HFFc6 (cell line): ENCODE data around the gene BLVRB. TPM values are rescaled to one million over a fixed set of nuclear protein-coding genes. Genes with fewer than 3 reads are reported as not detected.

ENCODE experiments used
- DNase-seq: peaks from one replicate; pipeline ENCODE4 v3.0.0-alpha.2; 2018
- H3K27ac Mint-ChIP-seq: 2 replicates; pipeline ENCODE4 v1.8.0; 2020; ENCODE audit warnings: mild to moderate bottlenecking, mixed read lengths
- H3K27me3 Mint-ChIP-seq: 2 replicates; pipeline ENCODE4 v1.8.0; 2021; ENCODE audit warnings: mild to moderate bottlenecking, moderate library complexity, mixed read lengths; ENCODE audit not compliant: insufficient read depth
- H3K36me3 Mint-ChIP-seq: 2 replicates; pipeline ENCODE4 v1.8.0; 2021; ENCODE audit warnings: low read depth, mixed read lengths
- H3K4me1 Mint-ChIP-seq: 2 replicates; pipeline ENCODE4 v1.8.0; 2020; ENCODE audit warnings: low read depth, mixed read lengths
- H3K4me3 Mint-ChIP-seq: 2 replicates; pipeline ENCODE4 v1.8.0; 2020; ENCODE audit warnings: mild to moderate bottlenecking, moderate library complexity, mixed read lengths
- H3K9me3 Mint-ChIP-seq: 2 replicates; pipeline ENCODE4 v1.8.0; 2020; ENCODE audit warnings: mild to moderate bottlenecking, mixed read lengths
- CTCF ChIP-seq: fragments of 200-600 bp; sonication (generic); IDR thresholded peaks from 2 replicates; pipeline ENCODE4 v1.5.0; 2021; ENCODE audit warnings: antibody characterized with exemption, mild to moderate bottlenecking
- total RNA-seq, 6 experiments: library from RNA; stranded (reverse); fragmentation: NEBNext Ultra II Directional; extraction: Animal tissue kit (Norgen Biotek cat#: 25700); gene quantifications; 2 replicates in 1 of 6; 3 replicates in 5 of 6; pipeline ENCODE4 v1.2.3, GENCODE V29; 2021

Gene BLVRB
- total RNA-seq, 6 experiments from 2014 or later = 35.3 to 55.7 (median 52.5) TPM

- Mint-ChIP-seq H3K9me3 (no peaks in the 10 kb centered on the region), H3K27ac (no peak overlapping the region), H3K4me1 (no peaks in the 10 kb centered on the region), H3K27me3 (no peaks in the 10 kb centered on the region), H3K36me3 (0 out of 2 replicates have a peak, but pooled peaks cover 7% of the 10 kb centered on the region), H3K4me3 (no peak overlapping the region)
- TF ChIP-seq CTCF = no peak
- DNase-seq = no peak
Measured at GRCh38 chr19:40452016-40452415, 13.5 kb downstream of the BLVRB start.

GRCh38 chr19:40450664-40451063 is 14.9 kb downstream of the BLVRB start:
- Mint-ChIP-seq H3K27me3 (no peaks in the 10 kb centered on the region), H3K27ac (no peak overlapping the region), H3K36me3 (0 out of 2 replicates have a peak, but pooled peaks cover 7% of the 10 kb centered on the region), H3K4me3 (no peak overlapping the region), H3K4me1 (peaks cover 5% of the 10 kb centered on the region), H3K9me3 (no peaks in the 10 kb centered on the region)
- no peak for DNase-seq
- TF ChIP-seq CTCF = no peak

GRCh38 chr19:40449506-40449905 is 16.0 kb downstream of the BLVRB start:
- no peaks in the 10 kb centered on the region for H3K9me3 Mint-ChIP-seq
- no peak overlapping the region for H3K4me3 Mint-ChIP-seq
- no peaks in the 10 kb centered on the region for H3K27me3 Mint-ChIP-seq
- DNase-seq = no peak
- H3K27ac Mint-ChIP-seq = no peak overlapping the region
- no peak for TF ChIP-seq CTCF
- H3K36me3 Mint-ChIP-seq = 0 out of 2 replicates have a peak, but pooled peaks cover 7% of the 10 kb centered on the region
- H3K4me1 Mint-ChIP-seq = peaks cover 14% of the 10 kb centered on the region

- Mint-ChIP-seq H3K4me3 (no peak overlapping the region), H3K27me3 (no peaks in the 10 kb centered on the region), H3K27ac (peak overlapping the region; percentile 65; the same call in 1 of the 2 replicates), H3K9me3 (no peaks in the 10 kb centered on the region), H3K4me1 (peaks cover 30% of the 10 kb centered on the region), H3K36me3 (peaks cover 23% of the 10 kb centered on the region)
- no peak for DNase-seq
- no peak for TF ChIP-seq CTCF
Measured at GRCh38 chr19:40446263-40446784, 19.2 kb downstream of the BLVRB start.

GRCh38 chr19:40445780-40446262 is 19.7 kb downstream of the BLVRB start:
- peaks cover 35% of the 10 kb centered on the region for H3K4me1 Mint-ChIP-seq

More at GRCh38 chr19:40445780-40446262, 19.7 kb downstream of the BLVRB start:
- peak overlapping the region; percentile 62 for H3K4me3 Mint-ChIP-seq
- no peak for TF ChIP-seq CTCF
- H3K27me3 Mint-ChIP-seq = peaks cover 3% of the 10 kb centered on the region; the same call in 1 of the 2 replicates
- H3K27ac Mint-ChIP-seq = peak overlapping the region; percentile 65
- H3K36me3 Mint-ChIP-seq = peaks cover 27% of the 10 kb centered on the region
- no peak for DNase-seq
- H3K9me3 Mint-ChIP-seq = no peaks in the 10 kb centered on the region
